ENCODE data around the gene ASPM. TPM values are rescaled to one million over a fixed set of nuclear protein-coding genes. Genes with fewer than 3 reads are reported as not detected.

ASPM gene
- total and polyA plus RNA-seq, 2 of the 8 experiments (the other 6 are each of a cell fraction or from before 2014, with no cell fraction given): 5.1 to 50.3 TPM

GRCh38 chr1:197092491-197093023, 53.9 kb downstream of the ASPM start (continued):
- TF ChIP-seq EP300 (IDR thresholded peaks at IDR 0.05; ENCODE audit: borderline replicate concordance in 1 of 2, low read depth in 2 of 2, low read length in 2 of 2) (no peak), CHD7 (IDR thresholded peaks at IDR 0.05; ENCODE audit: insufficient replicate concordance, low read length) (no peak), CTCF (IDR thresholded peaks at IDR 0.05; ENCODE audit: control extremely low read depth in 1 of 3, insufficient read depth in 1 of 3, low read depth in 1 of 3, low read length in 3 of 3) (no peak), NANOG (IDR thresholded peaks at IDR 0.05; ENCODE audit: insufficient read depth, low read depth, low read length, poor library complexity, severe bottlenecking) (no peak), CBX8 (IDR thresholded peaks at IDR 0.05; ENCODE audit: borderline replicate concordance, low read depth, low read length) (no peak), HDAC2 (IDR thresholded peaks at IDR 0.05; ENCODE audit: borderline replicate concordance in 1 of 2, low read depth in 2 of 2, low read length in 2 of 2) (no peak)

All from H1 (cell line).